ENCODE results near the gene FAM43B. TPM values are rescaled to one million over a fixed set of nuclear protein-coding genes. Genes with fewer than 3 reads are reported as not detected.

FAM43B gene
- total and polyA plus RNA-seq, 7 donors, result 0.05 to 1.2 (median 0.50) TPM

DNA sequence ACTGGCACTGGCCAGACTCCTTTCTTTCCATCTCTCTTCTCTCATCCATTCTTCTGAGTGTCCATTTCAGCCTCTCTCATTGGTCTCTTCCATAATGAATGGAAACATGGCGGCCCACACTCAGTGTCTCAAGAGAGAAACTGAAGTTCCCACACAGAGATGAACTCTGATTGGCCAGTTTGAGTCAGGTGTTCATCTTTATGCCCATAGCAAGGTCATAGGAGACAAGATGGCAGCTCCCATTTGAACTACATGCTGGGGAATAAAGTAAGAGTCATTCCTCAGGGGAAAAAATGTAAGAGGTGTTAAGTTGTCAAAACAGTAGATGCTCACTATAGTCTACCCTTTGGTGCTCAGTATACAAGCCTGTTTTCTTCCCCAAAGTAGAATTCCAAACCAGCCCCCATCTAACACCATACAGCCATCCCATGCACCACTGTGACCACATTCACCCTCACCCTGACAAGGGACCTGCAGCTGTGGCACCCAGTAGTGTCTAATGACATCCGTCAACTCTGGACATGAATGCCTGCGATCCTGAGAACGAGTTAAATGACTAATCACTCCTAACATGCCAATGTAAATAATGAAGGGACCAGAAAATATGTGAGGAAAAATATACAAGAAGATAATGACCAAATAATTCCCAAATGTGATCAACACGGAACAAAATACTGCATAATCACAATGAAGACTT, 48.9 kb downstream of the FAM43B start:
- no peak for ATAC-seq
- TF ChIP-seq, protein P1, sequence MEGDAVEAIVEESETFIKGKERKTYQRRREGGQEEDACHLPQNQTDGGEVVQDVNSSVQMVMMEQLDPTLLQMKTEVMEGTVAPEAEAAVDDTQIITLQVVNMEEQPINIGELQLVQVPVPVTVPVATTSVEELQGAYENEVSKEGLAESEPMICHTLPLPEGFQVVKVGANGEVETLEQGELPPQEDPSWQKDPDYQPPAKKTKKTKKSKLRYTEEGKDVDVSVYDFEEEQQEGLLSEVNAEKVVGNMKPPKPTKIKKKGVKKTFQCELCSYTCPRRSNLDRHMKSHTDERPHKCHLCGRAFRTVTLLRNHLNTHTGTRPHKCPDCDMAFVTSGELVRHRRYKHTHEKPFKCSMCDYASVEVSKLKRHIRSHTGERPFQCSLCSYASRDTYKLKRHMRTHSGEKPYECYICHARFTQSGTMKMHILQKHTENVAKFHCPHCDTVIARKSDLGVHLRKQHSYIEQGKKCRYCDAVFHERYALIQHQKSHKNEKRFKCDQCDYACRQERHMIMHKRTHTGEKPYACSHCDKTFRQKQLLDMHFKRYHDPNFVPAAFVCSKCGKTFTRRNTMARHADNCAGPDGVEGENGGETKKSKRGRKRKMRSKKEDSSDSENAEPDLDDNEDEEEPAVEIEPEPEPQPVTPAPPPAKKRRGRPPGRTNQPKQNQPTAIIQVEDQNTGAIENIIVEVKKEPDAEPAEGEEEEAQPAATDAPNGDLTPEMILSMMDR (IDR thresholded peaks at IDR 0.05), result no peak
- H3K36me3 ChIP-seq (ENCODE audit: insufficient read depth in 1 of 2, low read depth in 1 of 2), result no peaks in the 10 kb centered on the region
- no peak overlapping the region for H3K27ac ChIP-seq
- WGBS, 3 donors, result 48 to 65% (median 58%) methylated on average over 5 of the region's 5 CpGs
- no peak for DNase-seq
- H3K9me3 ChIP-seq, result no peaks in the 10 kb centered on the region
- intact Hi-C loops (cut with DNase I), result no loop called here
- no peak overlapping the region for H3K4me3 ChIP-seq
- H3K4me1 ChIP-seq, result no peaks in the 10 kb centered on the region
- H3K27me3 ChIP-seq (ENCODE audit: insufficient read depth in 3 of 3, low read length in 2 of 3), result peaks cover 0 to 1% (median 0%) of the 10 kb centered on the region in 3 donors

DNA sequence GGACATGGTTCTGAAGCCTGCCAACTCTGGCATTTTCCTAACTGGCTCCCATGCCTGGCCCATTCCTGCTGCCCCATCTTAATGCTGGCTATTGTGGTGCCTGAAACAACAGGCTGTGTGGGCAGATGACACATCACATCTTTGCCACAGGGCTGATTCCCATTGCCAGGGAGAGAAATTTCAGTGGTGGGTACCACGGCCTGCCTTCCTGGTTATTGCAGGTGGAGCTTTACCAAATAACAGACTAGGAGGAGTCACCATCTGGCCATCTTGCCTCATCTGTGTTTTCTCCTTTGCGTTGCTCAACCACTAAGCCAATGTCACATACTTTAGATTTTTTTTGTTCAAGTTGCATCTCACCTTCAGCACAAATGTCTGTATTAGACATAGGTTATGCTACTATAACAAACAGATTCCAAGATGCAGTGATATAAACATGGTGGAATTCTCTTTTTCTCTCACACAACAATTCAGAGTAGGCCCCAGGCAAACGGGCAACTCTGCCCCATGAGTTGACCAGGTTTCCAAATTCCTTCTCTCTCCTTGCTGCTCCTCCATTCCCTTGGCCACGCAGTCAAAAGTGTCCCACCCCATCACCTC, 50.6 kb downstream of the FAM43B start:
- no peaks in the 10 kb centered on the region for H3K36me3 ChIP-seq (ENCODE audit: insufficient read depth in 1 of 2, low read depth in 1 of 2)
- no peak for ATAC-seq
- H3K4me1 ChIP-seq, result no peaks in the 10 kb centered on the region
- intact Hi-C loops (cut with DNase I), result no loop called here
- peaks cover 0 to 1% (median 0%) of the 10 kb centered on the region in 3 donors for H3K27me3 ChIP-seq (ENCODE audit: insufficient read depth in 3 of 3, low read length in 2 of 3)
- no peak overlapping the region for H3K27ac ChIP-seq
- no peaks in the 10 kb centered on the region for H3K9me3 ChIP-seq
- DNase-seq, result no peak
- WGBS, 3 donors, result 87 to 90% (median 88%) methylated on average over 4 of the region's 4 CpGs
- TF ChIP-seq, protein P1 (IDR thresholded peaks at IDR 0.05), result no peak
- no peak overlapping the region for H3K4me3 ChIP-seq

DNA sequence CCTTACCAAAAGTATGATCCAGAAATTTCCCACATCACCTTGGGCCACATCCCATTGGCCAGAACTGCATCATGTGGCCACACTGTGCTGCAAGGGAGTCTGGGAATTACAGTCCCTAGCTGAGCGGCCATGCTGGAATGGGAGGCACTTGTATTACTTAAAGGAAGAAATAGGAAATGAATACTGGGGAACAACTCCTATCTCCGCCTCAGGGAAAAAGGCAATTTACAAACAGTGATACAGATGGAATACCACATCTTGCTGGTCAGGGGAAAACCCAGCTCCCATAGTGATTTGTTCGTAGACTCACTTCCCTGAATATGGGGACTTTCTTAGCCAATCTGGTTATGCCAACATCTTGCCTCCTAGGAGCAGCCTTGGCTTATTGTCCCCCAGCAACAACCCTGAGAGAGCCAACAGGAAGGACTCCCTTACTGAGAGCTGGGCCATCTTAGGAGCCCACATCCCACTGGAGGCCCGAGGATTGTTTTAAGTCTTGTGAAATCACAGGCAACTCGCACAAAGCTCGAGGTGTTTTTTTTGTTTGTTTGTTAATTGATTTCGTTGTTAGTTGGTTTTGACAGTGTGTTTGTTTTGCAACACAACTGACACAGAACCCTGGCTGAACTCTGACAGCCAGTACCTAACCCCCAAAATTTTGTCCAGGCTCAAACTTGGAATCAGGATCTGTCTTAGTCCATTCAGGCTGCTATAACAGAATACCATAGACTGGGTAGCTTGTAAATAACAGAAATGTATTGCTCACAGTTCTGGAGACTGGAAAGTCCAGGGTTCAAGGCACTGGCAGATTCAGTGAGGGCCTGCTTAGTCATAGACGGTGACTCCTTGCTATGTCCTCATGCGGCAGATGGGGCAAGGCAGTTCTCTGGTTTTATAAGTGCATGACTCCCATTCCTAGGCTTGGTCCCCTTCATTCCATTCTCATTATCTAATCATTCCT, 51.4 kb downstream of the FAM43B start:
- Histone ChIP-seq H3K27me3 (ENCODE audit: insufficient read depth in 3 of 3, low read length in 2 of 3) (peaks cover 0 to 1% (median 0%) of the 10 kb centered on the region in 3 donors), H3K4me3 (no peak overlapping the region), H3K9me3 (no peaks in the 10 kb centered on the region), H3K27ac (no peak overlapping the region), H3K4me1 (no peaks in the 10 kb centered on the region), H3K36me3 (ENCODE audit: insufficient read depth in 1 of 2, low read depth in 1 of 2) (no peaks in the 10 kb centered on the region)
- intact Hi-C loops (cut with DNase I), result no loop called here
- DNase-seq (no peak), ATAC-seq (no peak)
- TF ChIP-seq, protein P1 (IDR thresholded peaks at IDR 0.05), result no peak
- 86 to 91% (median 88%) methylated on average over 9 of the region's 9 CpGs for WGBS, 3 donors

Other genes with a start within 250 kb of the FAM43B start
- 1 to 10 TPM; 3.6 to 6.5 (median 4.9) TPM for gene CAMK2N1, start 66.4 kb upstream of the FAM43B start, total RNA-seq
- gene CAMK2N1, start 66.4 kb upstream of the FAM43B start, polyA plus RNA-seq, result 1 to 10 TPM; 2.2 to 7.9 (median 2.4) TPM
- 10 to 100 TPM; 23.0 to 43.1 (median 33.3) TPM for gene MUL1, start 44.4 kb upstream of the FAM43B start, total RNA-seq
- gene MUL1, start 44.4 kb upstream of the FAM43B start, polyA plus RNA-seq, result 10 to 100 TPM; 27.8 to 48.0 (median 45.0) TPM
- gene CDA, start 36.5 kb downstream of the FAM43B start, total RNA-seq, result 1 to 10 TPM; 1.0 to 2.0 (median 1.8) TPM
- 1 to 10 TPM; 1.2 to 2.5 (median 1.2) TPM for gene CDA, start 36.5 kb downstream of the FAM43B start, polyA plus RNA-seq
- gene PINK1, start 80.9 kb downstream of the FAM43B start, total RNA-seq, result 100 to 1,000 TPM; 219 to 416 (median 390) TPM
- gene PINK1, start 80.9 kb downstream of the FAM43B start, polyA plus RNA-seq, result 100 to 1,000 TPM; 218 to 506 (median 276) TPM
- 10 to 100 TPM; 43.0 to 70.2 (median 61.7) TPM for gene DDOST, start 108.8 kb downstream of the FAM43B start, total RNA-seq
- gene DDOST, start 108.8 kb downstream of the FAM43B start, polyA plus RNA-seq, result 10 to 100 TPM; 63.3 to 97.1 (median 87.7) TPM
- 1 to 10 TPM; 1.1 to 3.4 (median 1.2) TPM for gene KIF17, start 165.4 kb downstream of the FAM43B start, total RNA-seq
- gene KIF17, start 165.4 kb downstream of the FAM43B start, polyA plus RNA-seq, result 1 to 10 TPM; 1.5 to 2.0 (median 1.7) TPM
- gene SH2D5, start 180.1 kb downstream of the FAM43B start, total RNA-seq, result 1 to 10 TPM in 2 of 4 donors, under 1 TPM in 2; 0.09 to 2.6 (median 1.3) TPM
- gene SH2D5, start 180.1 kb downstream of the FAM43B start, polyA plus RNA-seq, result 10 to 100 TPM in 1 of 3 donors, 1 to 10 TPM in 1, under 1 TPM in 1; 0.86 to 27.9 (median 2.8) TPM
- 100 to 1,000 TPM; 114 to 134 (median 116) TPM for gene HP1BP3, start 234.7 kb downstream of the FAM43B start, total RNA-seq
- gene HP1BP3, start 234.7 kb downstream of the FAM43B start, polyA plus RNA-seq, result 100 to 1,000 TPM in 1 of 3 donors, 10 to 100 TPM in 2; 52.6 to 121 (median 68.2) TPM

Measured in psoas muscle (tissue), 8 donors.